Retina (tissue), 1 donor: Measurements from ENCODE around the gene PMM1.
"Not testable (repeated sequence)": the region's sequence is repeated elsewhere in the genome, so short reads cannot be mapped to it uniquely, and the experiment has no call there.

ENCODE experiments used
- DNase-seq: peaks from one replicate; pipeline ENCODE4 v3.0.0-alpha.2; 2016

PMM1 gene

DNA sequence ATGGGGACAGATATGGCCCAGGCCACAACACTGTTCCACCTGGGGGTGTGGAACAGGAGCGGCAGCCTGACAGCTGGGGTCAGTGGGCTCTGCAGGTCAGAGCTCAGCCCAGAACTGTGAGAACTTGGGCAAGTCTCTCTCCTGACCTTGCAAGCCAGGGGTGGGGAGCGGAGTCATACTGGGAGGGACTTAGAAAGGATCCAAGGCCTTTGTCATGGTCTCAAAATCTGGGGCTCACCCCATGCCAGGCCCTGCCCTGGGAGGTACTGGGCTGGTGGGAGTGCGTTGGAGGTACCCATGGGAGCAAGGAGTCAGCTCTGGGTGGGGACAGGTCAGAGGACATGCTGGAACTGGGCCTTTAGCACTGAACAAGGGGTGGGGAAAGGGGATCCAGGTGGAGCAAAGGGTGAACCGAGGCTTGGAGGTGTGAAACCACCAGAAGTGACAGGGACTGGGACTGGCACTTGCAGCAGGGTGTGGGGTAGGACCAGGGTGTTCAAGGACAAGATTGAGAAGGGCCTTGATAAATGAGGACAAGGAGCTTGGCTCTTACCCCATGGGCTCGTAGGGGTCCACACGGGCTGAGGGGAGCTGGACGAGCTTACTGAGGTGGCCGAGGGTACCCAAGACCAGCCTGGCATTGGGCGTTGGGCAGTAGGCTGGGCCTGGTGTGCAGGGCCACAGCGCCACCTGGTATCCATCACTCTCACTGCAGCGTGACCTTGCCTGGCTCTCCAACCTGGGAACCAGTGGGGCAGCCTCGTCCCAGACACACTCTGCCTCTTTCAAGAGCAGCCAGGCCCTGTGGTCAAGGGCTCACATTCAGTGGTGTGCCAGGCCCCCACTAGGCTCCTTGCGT lies 7.4 kb upstream of the PMM1 start:
- DNase-seq, result peak; percentile 81

DNA sequence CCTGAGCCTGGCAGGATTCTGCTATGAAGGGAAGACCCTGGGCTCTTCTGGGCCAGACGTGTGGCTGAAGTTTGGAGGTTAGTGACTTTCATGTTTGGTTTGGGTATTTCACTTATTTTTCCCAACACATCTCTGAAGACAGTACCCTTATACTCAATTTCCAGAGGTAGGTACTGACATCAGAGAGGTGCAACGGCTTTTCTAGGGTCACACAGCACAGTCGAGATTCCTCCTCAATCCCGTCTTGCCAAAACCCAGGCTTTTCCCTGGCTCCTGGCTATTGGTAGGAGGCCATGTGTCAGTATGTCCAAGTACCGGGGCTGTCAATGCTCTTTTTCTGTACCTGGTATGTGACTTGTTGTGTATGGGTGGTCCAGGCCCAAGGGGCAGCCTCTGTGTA lies 6.1 kb upstream of the PMM1 start:
- DNase-seq, result no peak

DNA sequence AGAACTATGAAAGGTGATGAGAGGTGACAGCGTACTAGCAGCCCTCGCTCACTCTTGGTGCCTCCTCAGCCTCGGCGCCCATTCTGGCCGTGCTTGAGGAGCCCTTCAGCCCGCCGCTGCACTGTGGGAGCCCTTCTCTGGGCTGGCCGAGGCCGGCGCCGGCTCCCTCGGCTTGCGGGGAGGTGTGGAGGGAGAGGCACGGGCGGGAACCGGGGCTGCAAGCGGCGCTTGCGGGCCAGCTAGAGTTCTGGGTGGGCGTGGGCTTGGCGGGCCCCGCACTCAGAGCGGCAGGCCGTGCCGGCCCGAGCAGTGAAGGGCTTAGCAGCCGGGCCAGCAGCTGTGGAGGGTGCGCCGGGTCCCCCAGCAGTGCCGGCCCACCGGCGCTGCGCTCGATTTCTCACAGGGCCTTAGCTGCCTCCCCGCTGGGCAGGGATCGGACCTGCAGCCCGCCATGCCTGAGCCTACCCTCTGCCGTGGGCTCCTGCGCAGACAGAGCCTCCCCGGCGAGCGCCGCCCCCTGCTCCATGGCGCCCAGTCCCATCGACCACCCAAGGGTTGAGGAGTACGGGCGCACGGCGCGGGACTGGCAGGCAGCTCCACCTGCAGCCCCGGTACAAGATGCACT lies 3.8 kb upstream of the PMM1 start:
- not testable (repeated sequence) for DNase-seq

DNA sequence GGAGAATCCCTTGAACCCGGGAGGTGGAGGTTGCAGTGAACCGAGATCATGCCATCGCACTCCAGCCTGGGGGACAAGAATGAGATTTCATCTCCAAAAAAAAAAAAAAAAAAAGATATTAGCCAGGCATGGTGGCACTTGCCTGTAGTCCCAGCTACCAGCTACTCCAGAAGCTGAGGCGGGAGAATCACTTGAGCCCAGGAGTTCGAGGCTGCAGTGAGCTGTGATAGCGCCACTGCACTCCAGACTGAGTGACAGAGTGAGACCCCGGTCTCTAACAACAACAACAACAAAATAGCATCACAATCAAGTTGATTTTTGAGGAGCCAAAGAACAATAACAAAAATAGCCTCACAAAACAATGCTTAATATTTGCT lies 2.3 kb downstream of the PMM1 start:
- DNase-seq, result no peak

DNA sequence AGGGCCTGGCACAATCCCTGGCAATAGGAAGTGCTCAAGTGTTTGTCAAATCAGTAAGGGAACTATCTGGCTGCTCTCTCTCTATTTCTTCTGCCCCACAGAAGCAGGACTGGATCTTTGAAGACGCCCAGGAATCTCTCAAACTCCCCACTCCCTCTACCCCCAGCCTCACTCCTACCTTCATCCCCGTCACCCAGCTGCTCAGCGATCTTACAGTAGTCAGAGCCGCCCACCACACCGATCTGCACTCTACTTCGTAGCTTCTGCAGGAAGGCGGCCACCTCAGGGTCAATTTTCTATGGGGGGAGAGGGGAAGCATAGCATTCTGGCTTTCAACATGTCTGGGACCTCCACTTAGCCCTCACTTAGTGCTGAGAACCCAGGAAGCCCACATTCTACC lies 3.7 kb downstream of the PMM1 start:
- DNase-seq, result no peak

DNA sequence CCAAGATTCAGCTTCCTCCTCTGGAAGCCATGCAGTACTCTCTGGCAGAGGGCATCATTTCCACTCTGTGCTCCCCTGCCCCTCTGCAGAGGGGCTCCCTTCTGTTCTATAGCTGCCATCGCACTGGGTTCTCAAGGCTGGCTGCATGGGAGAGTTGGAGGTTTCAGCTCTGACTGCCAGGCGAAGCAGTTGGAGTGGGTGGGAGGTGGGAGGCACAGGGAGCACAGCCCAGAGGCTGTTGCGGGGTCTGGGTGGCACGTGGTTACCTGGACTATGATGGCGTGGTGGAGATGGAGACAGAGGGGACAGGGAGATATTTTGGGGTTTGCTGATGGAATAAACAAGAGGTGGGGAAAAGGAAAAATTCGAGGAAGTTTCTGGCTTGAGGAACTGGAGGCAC lies 4.8 kb downstream of the PMM1 start:
- DNase-seq, result no peak

DNA sequence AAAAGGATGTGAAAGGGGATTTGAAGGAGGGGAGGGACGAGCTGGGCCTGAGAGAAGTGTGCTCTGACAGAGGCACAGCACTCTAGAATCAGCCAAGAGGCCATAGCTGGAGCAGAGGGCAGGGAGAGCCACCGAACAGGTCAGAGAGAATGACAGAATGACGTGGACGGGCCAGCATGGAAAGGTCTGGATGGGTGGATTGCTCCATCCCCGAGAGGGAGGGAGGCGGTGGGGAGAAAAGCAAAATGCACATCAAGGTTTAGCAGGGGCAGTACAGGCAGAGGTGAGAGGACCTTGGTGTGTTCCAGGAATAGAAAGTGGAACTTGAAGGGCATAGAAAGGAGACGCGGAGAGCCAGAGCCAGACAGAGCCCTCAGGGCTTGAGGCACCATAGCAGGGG lies 6.9 kb downstream of the PMM1 start:
- DNase-seq, result no peak

DNA sequence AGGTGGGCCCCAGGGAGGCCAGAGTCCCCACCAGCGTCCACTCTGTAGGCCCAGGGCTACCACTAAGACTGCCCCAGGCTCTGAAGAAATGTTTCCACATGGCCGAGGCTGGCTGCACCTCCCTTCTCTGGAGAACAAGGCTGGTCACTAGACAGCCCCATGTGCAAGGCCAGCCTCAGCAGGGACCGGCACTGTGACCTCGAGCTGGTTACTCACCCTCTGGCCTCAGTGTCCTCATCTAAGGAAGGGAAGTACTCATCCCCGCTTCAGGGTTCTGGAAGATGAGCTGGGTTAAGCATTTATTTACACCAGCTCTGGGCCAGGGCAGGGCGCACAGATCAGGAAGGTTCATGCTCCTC lies 9.7 kb downstream of the PMM1 start:
- no peak for DNase-seq

DNA sequence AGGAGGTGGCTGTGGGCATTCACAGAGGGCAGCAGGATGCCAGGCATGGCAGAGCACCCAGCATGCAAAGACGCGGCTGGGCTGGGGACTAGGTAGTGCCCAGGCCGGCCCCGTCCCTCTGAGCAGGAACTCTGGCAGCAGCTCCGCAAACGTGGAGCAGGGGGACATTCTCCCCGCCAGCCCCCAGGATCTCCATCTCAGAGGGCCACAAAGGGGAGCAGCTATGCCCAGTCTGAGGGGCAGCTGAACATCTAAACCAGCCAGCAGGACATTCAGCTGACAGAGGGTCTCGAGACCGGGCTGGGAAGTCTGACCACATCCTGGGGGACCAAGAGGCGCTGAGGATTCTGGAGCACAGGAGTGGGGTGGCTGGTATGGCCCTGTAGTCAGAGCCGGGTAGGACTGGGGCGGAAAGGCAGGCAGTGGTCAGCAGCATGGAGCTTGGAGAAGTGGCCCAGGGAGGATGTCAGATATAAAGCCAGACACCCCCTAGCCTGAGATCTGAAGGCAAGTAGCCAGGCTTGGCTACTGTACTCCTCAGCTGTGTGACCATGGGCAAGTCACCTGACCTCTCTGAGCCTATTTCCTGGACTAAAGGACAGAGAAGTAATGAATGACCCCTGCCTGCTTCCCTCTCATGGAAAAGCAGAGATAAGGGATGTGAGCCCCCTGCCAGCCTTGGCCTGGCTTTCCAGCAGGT lies 10.2 kb downstream of the PMM1 start:
- no peak for DNase-seq

DNA sequence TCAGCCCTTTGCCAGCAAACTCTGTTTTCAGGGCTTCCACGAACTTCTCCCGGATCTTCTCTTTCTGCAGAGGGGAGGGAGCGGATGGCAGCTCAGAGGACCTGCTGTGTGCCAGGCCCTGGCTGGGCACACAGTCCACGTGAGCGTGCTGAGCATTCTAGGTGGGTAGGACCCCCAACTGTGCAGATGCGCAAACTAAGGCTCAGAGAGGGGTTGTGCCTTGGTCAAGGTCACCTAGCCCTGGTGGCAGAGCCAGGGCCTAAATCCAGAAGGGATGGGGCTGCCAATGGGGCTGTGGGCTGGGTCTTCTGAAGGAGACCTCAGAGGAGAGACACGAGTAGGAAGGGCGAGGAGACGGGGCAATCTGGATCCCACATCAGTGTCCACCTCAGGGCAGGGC lies 10.8 kb downstream of the PMM1 start:
- DNase-seq, result no peak

DNA sequence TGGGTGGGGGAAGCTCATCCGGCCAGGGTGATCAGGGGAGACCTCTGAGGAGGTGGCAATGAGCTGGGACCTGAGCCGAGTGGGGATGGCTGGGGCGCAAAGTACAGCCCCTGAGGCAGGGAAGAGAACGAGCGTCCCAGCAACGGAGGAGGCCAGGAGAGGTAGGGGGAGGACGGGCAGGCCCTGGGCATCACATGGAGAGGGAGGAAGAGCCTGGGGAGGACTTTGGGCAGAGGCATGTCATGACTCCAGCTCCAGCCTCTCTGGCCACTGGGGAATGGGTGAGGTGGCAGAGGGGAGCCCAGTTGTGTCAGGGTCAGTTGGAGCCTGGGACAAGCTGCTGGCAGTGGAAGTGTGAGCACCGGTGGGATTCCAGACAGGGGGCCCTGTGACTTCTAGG lies 11.5 kb downstream of the PMM1 start:
- DNase-seq, result no peak

DNA sequence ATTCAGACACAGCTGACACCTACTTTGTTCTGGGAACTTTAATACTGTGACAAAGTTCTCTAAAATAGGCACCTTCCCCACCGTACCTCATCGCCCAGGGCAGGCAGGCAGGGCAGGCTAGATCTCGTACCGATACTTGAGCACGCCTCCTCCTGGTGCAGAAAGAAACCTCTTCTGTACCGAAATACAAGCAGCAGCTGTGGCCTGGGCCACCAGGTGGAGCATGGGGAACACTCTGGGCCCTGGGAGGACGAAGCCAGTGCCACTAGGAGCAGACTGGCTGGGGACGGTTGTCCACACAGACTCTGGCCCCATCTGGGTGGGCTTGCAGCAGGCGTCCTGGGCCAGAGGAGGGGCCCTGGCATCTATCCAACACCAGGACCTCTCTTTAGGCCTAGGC lies 12.8 kb downstream of the PMM1 start:
- DNase-seq, result peak; percentile 26

DNA sequence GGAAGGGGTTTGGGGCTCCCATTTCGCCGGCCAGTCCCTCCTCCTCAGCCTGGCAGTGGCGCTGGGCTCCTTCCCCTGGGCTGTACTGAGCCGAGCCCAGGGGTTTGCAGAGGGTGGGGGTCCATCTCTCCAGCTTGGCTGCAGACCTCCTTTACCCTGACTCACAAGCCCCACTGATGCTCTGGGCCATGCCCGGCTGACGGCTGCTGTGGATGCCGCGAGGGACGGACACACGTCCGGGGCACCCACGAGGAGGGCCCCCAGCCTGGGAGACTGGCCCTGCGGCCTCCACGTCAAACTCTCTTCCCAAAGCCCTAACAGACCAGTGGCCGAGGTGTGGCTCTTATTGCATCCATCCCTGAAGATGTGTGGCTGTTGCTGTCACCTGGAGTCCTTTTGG lies 14.1 kb downstream of the PMM1 start:
- DNase-seq, result no peak

DNA sequence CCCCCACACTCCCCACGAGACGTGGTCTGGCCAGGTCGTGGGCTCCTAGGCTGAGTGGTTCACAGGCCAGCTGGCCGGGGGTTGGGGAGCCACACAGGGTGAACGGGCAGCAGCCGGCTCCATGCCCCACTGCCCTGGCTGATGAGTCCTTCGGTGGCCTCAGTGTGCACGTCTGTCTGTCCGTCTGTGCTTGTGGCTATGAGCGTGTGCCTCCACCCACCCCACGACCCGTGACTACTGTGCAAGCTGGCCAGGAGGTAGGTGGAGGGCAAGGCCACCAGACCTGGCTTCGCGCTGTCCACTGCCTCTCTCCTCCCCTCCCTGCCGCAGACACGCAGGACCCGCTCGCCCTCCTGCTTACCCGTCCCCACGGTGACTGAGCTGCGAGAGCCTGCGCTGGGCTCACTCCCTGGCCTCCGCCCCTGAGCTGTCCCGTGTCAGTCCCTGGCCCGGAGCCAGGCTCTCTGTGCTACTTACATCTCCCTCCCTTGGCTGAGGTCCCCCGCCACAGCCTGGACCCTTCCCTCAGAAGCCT lies 14.7 kb downstream of the PMM1 start:
- DNase-seq, result no peak

DNA sequence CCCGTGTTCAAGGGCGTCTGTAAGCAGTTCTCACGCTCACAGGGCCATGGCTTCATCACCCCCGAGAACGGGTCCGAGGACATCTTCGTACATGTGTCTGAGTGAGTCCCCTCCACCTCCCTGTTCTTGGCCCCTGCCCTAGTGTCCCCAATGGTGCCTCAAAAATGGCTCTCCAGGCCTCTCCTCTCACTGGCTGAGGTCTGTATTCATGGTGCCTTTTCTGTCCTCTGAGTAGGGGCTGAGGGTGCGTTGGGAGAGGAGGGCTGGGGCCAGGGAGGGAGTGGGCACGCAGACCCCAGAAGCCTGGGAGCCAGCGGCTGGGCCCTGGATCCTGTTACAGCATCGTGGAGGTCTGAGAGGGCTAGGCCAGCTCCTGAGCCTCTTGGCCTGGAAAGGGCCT lies 16.0 kb downstream of the PMM1 start:
- DNase-seq, result no peak

DNA sequence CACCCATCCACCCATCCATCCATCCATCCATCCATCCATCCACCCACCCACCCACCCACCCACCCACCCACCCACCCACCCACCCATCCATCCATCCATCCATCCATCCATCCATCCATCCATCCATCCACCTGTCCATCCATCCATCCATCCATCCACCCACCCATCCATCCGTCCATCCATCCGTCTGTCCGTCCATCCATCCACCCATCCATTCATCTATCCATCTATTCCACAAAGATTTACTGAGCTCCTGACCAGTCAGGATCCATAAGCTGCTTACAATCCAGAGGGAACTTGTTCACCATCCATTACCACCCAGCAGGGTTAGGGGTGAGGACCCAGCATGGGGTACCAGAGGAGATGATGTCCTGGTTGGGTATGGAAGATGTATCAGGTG lies 17.3 kb downstream of the PMM1 start:
- DNase-seq, result not testable (repeated sequence)

DNA sequence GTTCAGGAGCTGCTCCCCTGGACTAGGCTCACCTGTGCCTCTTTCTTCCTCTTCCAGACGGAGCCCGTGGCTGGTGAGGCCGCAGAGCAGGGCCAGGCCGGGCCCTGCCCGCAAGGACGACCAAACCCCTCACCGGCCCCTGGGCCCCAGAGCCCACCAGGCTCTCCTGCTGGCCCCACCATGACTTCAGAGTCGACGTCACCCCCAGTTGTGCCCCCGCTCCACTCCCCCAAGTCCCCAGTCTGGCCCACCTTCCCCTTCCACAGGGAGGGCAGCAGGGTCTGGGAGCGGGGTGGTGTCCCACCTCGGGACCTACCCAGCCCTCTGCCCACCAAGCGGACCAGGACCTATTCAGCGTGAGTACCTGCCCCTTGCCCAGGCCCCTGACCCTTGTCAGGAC lies 17.9 kb downstream of the PMM1 start:
- DNase-seq, result no peak

DNA sequence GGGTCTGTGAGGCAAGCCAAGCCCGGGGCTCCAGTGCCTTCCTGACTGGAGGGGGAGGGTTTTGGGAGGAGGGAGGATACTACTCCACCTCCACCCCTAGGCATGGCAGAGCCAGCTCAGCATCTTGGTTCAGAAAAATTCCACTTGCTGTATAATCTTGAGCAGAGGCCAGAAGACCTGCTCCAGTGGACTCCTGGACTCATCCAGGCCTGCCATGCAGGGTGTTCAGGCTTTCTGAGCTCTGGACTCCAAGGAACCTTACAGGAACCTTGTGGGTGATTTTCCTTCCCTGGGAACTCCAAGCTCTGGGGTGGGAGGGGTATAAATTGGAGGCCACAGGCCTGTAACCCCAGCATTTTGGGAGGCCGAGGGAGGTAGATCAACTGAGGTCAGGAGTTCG lies 19.4 kb downstream of the PMM1 start:
- no peak for DNase-seq

DNA sequence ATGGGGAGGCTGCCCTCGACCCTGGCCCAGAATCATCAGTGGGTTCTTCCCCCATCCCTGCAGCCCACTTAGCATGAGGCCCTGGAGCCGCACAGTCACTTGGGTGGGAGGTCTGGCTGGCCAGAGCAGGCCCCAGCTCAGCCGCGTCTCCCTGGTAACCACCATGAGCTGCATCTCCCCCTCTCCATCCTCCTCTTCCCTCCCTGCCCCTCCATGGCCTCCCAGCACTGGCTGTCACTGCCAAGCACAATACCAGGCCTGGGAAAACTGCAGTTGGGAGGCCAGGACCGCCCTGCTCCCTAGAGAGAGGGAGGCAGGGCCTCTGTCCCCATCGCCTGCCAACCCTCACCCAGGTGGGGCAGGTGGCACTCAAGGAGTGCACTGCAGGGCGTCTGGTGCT lies 20.8 kb downstream of the PMM1 start:
- peak; percentile 71 for DNase-seq

DNA sequence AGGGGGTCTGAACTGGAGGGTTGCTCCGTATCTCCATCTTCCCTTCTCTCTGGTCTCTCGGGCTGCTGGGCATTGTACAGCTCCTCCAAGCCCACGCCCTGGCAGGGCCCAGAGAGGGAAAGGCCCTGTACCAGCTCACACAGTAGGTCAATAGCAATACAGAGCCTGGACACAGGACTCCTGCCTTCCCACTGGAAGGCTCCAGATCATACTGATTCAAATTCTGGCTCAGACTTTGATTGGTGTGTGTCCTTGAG lies 22.2 kb downstream of the PMM1 start:
- DNase-seq, result no peak

DNA sequence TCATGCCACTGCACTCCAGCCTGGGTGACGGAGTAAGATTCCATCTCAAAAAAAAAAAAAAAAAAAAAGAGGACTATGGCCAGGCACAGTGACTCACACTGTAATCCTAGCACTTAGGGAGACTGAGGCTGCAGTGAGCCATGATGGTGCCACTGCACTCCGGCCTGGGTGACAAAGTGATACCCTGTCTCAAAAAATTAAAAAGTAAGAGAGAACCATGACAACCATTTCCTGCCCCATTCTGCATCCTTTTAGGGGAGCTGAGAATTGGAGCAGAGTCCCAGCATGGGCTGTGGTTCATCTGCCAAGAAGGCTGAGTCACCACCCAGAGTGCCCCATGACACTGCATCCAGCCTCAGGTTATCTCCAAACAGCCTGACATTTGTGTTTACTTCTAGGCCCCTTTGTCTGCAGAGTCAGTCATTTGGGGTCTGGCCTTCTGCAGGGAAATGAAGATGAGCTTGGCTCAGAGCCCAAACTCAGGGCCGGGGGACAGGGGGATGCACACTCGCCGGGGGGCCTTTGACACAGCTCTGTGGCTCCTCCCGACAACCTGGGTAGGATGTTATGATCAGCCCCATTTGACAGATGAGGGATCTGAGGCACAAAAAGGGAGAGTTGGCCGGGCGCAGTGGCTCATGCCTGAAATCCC lies 24.1 kb downstream of the PMM1 start:
- DNase-seq, result no peak

DNA sequence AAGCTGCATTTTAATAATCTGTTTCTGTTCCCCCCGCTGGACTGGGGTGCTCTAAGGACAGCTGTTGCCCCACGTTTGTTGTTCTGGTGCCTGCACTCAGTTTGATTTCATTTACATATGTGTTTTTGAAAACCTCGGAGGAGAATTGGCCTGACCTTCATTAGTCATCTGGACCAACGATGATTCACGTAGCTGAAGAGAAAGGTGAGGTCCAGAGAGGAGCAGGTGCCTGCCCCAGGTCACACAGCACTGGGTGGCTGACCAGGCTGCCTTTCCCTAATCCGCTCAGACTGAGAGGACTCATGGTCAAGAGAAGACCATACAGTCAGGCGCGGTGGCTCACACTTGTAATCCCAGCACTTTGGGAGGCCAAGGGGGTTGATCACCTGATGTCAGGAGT lies 25.1 kb downstream of the PMM1 start:
- no peak for DNase-seq

DNA sequence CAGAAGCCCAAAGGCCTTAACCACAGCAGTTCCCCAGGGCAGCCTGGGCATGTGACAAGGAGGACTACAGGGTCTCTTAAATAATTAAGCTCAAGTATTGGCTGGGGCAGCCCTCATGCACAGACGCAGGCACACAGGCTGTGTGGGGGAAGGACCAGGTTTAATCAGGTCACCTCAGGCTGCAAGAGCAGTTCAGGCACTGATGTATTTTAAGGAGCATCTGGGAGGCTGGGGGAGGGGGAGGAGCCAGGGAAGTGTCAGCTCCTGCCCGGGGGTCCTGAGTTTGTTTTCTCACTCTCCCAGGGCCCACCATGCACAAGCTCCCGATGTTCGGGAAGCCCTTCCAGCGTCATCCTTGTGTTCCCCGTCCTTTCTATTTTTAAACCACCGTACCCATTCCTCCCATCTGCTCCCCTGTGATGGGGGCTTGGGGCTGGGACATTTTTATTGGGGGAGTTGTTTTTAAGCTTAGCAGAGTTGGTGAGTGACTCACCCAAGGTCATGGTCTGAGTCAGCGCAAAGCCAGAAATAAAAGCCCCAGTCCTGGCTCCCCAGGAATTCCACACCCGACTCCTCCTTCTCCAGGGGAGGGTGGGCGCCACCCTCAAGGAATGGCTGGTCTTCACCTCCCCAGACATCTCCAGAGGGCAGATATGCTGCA lies 26.5 kb downstream of the PMM1 start:
- DNase-seq, result peak; percentile 42
